ENCODE measurements around the gene PRELID3B. TPM values are rescaled to one million over a fixed set of nuclear protein-coding genes. Genes with fewer than 3 reads are reported as not detected.

The PRELID3B gene
- total and polyA plus RNA-seq, 5 experiments from 2014 or later = 26.8 to 45.4 (median 27.9) TPM

GRCh38 chr20:59004763-59005522, 37.6 kb downstream of the PRELID3B start:
- POLR2A ChIA-PET = interaction anchor here (0.5 to 2.7 kb wide), 4 partner anchors 9 to 502 kb away, joined by 3 to 20 read pairs (median 4); partner anchors contain the start of gene ATP5F1E
- Mint-ChIP-seq H3K4me1 (peaks cover 35 to 45% (median 39%) of the 10 kb centered on the region in 4 donors), H3K36me3 (peaks cover 0 to 2% (median 0%) of the 10 kb centered on the region in 3 donors), H3K27me3 (no peaks in the 10 kb centered on the region), H3K9me3 (no peaks in the 10 kb centered on the region), H3K4me3 (peak overlapping the region; percentile 67 to 93 (median 84)), H3K27ac (peak overlapping the region; percentile 53 to 93 (median 88))
- DNase-seq (peak in 9 of 10 donors; percentile 33 to 76 (median 58)), ATAC-seq (peak; percentile 63 to 66)

GRCh38 chr20:59004493-59004762, 38.2 kb downstream of the PRELID3B start:
- Mint-ChIP-seq H3K9me3 (no peaks in the 10 kb centered on the region), H3K4me3 (peak overlapping the region; percentile 67 to 93 (median 84)), H3K27ac (peak overlapping the region; percentile 61 to 93 (median 88)), H3K27me3 (no peaks in the 10 kb centered on the region), H3K4me1 (peaks cover 35 to 45% (median 39%) of the 10 kb centered on the region in 4 donors), H3K36me3 (peaks cover 0 to 2% (median 0%) of the 10 kb centered on the region in 3 donors)
- no peak for ATAC-seq
- peak in 9 of 10 donors; percentile 38 to 80 (median 60) for DNase-seq
- POLR2A ChIA-PET = interaction anchor here (0.5 to 2.7 kb wide), 3 partner anchors 23 to 502 kb away, joined by 3 to 20 read pairs (median 6); partner anchors contain the start of gene ATP5F1E

- Mint-ChIP-seq H3K36me3 (peaks cover 0 to 2% (median 0%) of the 10 kb centered on the region in 3 donors), H3K4me3 (peak overlapping the region in 9 of 10 donors; percentile 20 to 93 (median 81)), H3K27me3 (no peaks in the 10 kb centered on the region), H3K9me3 (no peaks in the 10 kb centered on the region), H3K27ac (peak overlapping the region in 9 of 10 donors; percentile 55 to 93 (median 71)), H3K4me1 (peaks cover 35 to 45% (median 39%) of the 10 kb centered on the region in 4 donors)
- POLR2A ChIA-PET = interaction anchor here (0.6 to 2.7 kb wide), 2 partner anchors 28 to 130 kb away, joined by 3 to 20 read pairs; partner anchors contain the start of gene ATP5F1E
- DNase-seq (no peak), ATAC-seq (no peak)
These were observed 38.6 kb downstream of the PRELID3B start for GRCh38 chr20:59003836-59004492.

GRCh38 chr20:59002874-59003399, 39.6 kb downstream of the PRELID3B start:
- Mint-ChIP-seq H3K4me1 (peaks cover 35 to 45% (median 37%) of the 10 kb centered on the region in 4 donors), H3K36me3 (peaks cover 0 to 2% (median 0%) of the 10 kb centered on the region in 3 donors), H3K27ac (peak overlapping the region in 7 of 10 donors; percentile 9 to 91 (median 60)), H3K27me3 (no peaks in the 10 kb centered on the region), H3K9me3 (no peaks in the 10 kb centered on the region), H3K4me3 (peak overlapping the region in 3 of 10 donors; percentile 19 to 81 (median 41))
- ATAC-seq (no peak), DNase-seq (no peak)
- POLR2A ChIA-PET = interaction anchor here (0.5 to 0.6 kb wide), 2 partner anchors 8 to 1521 kb away, joined by 3 read pairs; no protein-coding TSS in a partner anchor

- Mint-ChIP-seq H3K9me3 (no peaks in the 10 kb centered on the region), H3K36me3 (peaks cover 0 to 7% (median 1%) of the 10 kb centered on the region in 3 donors), H3K4me3 (no peak overlapping the region), H3K27me3 (no peaks in the 10 kb centered on the region), H3K4me1 (peaks cover 33 to 40% (median 37%) of the 10 kb centered on the region in 4 donors), H3K27ac (peak overlapping the region in 7 of 10 donors; percentile 43 to 80 (median 56))
- POLR2A ChIA-PET = interaction anchor here (0.6 kb wide), 1 partner anchor 1521 kb away, joined by 3 read pairs; no protein-coding TSS in a partner anchor
- DNase-seq = no peak
- no peak for ATAC-seq
These were observed 40.2 kb downstream of the PRELID3B start for GRCh38 chr20:59002388-59002787.

- ATAC-seq = no peak
- Mint-ChIP-seq H3K36me3 (peaks cover 0 to 14% (median 6%) of the 10 kb centered on the region in 3 donors), H3K4me1 (peaks cover 33 to 39% (median 37%) of the 10 kb centered on the region in 4 donors), H3K9me3 (no peaks in the 10 kb centered on the region), H3K4me3 (no peak overlapping the region), H3K27ac (peak overlapping the region in 3 of 10 donors; percentile 32 to 46 (median 36)), H3K27me3 (no peaks in the 10 kb centered on the region)
- no peak for DNase-seq
- POLR2A ChIA-PET = no interaction called here
These were observed 41.0 kb downstream of the PRELID3B start for GRCh38 chr20:59001449-59002171.

GRCh38 chr20:59001068-59001448, 41.5 kb downstream of the PRELID3B start:
- peaks cover 0 to 20% (median 8%) of the 10 kb centered on the region in 3 donors for H3K36me3 Mint-ChIP-seq
- ATAC-seq (no peak), DNase-seq (no peak)
- H3K9me3 Mint-ChIP-seq = no peaks in the 10 kb centered on the region
- H3K27ac Mint-ChIP-seq = no peak overlapping the region
- POLR2A ChIA-PET = no interaction called here
- H3K27me3 Mint-ChIP-seq = no peaks in the 10 kb centered on the region
- no peak overlapping the region for H3K4me3 Mint-ChIP-seq
- peaks cover 31 to 37% (median 35%) of the 10 kb centered on the region in 4 donors for H3K4me1 Mint-ChIP-seq

- no peaks in the 10 kb centered on the region for H3K27me3 Mint-ChIP-seq
- no peak for DNase-seq
- peaks cover 28 to 33% (median 29%) of the 10 kb centered on the region in 4 donors for H3K4me1 Mint-ChIP-seq
- H3K36me3 Mint-ChIP-seq = peaks cover 0 to 27% (median 12%) of the 10 kb centered on the region in 3 donors
- H3K4me3 Mint-ChIP-seq = no peak overlapping the region
- no peak for ATAC-seq
- no peaks in the 10 kb centered on the region for H3K9me3 Mint-ChIP-seq
- H3K27ac Mint-ChIP-seq = peak overlapping the region in 1 of 10 donors; percentile 52
- POLR2A ChIA-PET = no interaction called here
These were observed 42.3 kb downstream of the PRELID3B start for GRCh38 chr20:59000326-59000725.

- no peak overlapping the region for H3K27ac Mint-ChIP-seq
- POLR2A ChIA-PET = interaction anchor here (1.4 kb wide), 1 partner anchor 18 kb away, joined by 4 read pairs; the partner anchor contains the start of gene NELFCD
- no peaks in the 10 kb centered on the region for H3K27me3 Mint-ChIP-seq
- peaks cover 0 to 42% (median 18%) of the 10 kb centered on the region in 3 donors for H3K36me3 Mint-ChIP-seq
- DNase-seq (no peak), ATAC-seq (no peak)
- peaks cover 12 to 29% (median 15%) of the 10 kb centered on the region in 4 donors for H3K4me1 Mint-ChIP-seq
- no peak overlapping the region for H3K4me3 Mint-ChIP-seq
- H3K9me3 Mint-ChIP-seq = no peaks in the 10 kb centered on the region
These were observed 43.9 kb downstream of the PRELID3B start for GRCh38 chr20:58998656-58999055.

GRCh38 chr20:58997141-58997770, 45.3 kb downstream of the PRELID3B start:
- H3K36me3 Mint-ChIP-seq = peaks cover 0 to 55% (median 22%) of the 10 kb centered on the region in 3 donors
- H3K9me3 Mint-ChIP-seq = no peaks in the 10 kb centered on the region
- H3K4me3 Mint-ChIP-seq = no peak overlapping the region
- DNase-seq = no peak
- POLR2A ChIA-PET = interaction anchor here (1.4 kb wide), 1 partner anchor 17 kb away, joined by 4 read pairs; the partner anchor contains the start of gene NELFCD
- peak overlapping the region in 3 of 10 donors; percentile 7 to 70 (median 33) for H3K27ac Mint-ChIP-seq
- ATAC-seq = no peak
- H3K4me1 Mint-ChIP-seq = peaks cover 0 to 18% (median 5%) of the 10 kb centered on the region in 4 donors
- no peaks in the 10 kb centered on the region for H3K27me3 Mint-ChIP-seq

- no peak for ATAC-seq
- DNase-seq = no peak
- POLR2A ChIA-PET = no interaction called here
- no peaks in the 10 kb centered on the region for H3K9me3 Mint-ChIP-seq
- H3K36me3 Mint-ChIP-seq = peaks cover 0 to 65% (median 27%) of the 10 kb centered on the region in 3 donors
- no peak overlapping the region for H3K4me3 Mint-ChIP-seq
- H3K27ac Mint-ChIP-seq = no peak overlapping the region
- H3K27me3 Mint-ChIP-seq = no peaks in the 10 kb centered on the region
- H3K4me1 Mint-ChIP-seq = peaks cover 0 to 16% (median 3%) of the 10 kb centered on the region in 4 donors
These were observed 46.4 kb downstream of the PRELID3B start for GRCh38 chr20:58996226-58996611.
